ENCODE results near the gene ATP5F1B.

Gene ATP5F1B

DNA sequence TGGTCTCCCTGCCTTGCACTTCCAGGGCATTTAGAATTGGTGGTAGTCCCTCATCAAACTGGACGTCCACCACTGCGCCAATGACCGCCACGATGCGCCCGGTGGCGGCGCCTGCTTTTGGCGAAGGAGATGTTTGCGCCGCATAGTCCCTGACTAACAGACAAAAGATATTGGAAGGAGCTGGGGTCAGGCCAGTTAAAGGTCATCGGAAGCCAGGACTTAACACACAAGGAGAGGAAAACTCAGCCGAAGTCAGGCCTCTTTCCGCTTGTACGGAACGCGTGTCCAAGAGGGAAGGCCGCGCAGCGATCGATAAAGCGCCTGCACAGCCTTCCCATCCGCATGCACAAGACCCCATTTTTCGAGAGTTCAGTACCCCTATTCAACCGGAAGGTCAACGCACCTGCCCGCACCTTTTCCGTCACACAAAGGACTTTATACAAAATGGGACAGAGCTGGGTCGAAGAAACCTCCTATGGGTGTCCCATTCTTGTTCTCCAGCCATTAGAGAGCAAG, 525 bp downstream of the ATP5F1B start:
- DNase-seq (ENCODE audit: low read depth), result peak; percentile 14

DNA sequence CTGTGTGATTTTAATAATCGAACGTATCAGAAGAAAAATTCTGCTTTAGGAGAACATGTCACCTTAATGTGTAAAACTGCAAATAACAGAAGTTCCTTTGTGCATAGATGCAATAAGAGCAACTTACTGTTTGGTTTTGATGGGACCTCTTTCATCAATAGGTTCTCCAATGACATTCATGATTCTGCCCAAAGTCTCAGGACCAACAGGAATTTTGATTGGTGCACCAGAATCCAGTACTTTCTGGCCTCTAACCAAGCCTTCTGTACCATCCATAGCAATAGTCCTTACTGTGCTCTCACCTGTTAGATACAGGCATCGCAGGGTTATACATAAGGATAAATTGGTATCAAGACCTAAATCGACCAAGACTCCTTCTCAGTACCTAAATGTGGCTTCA, 1.1 kb downstream of the ATP5F1B start:
- peak; percentile 41 for DNase-seq (ENCODE audit: low read depth)

DNA sequence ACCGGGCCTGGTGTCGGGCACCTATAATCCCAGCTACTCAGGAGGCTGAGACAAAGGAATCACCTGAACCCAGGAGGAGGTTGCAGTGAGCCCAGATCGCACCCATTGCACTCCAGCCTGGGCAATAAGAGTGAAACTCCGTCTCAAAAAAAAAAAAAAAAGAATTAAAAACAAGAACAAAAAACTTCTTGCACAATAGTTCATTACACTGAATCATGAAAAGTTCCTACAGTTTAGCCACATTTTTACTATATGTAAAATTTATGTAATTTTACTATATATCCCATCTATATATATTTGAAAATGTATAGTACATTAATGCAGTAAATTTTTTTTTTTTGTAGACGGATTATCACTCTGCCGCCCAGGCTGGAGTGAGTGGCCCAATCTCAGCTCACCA, 4.6 kb downstream of the ATP5F1B start:
- no peak for DNase-seq (ENCODE audit: low read depth)

DNA sequence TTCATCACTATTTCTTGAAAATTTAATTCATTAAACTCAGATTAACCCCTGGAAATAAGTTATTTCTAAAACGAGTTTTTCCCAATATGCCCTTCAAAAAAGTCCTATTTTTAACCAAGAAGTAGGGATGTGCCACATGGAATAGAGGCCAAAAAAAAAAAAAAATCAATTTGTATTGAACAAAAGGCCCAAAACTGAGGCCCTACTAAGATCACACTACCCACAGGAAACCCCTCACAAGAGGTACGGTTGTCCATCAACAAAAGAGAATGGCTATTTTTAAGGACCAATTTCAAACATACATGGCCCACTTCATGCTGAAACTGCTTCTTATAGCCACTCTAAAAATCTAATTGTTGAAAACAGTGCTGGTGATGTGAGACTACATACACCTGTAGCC, 8.2 kb downstream of the ATP5F1B start:
- DNase-seq (ENCODE audit: low read depth), result no peak

DNA sequence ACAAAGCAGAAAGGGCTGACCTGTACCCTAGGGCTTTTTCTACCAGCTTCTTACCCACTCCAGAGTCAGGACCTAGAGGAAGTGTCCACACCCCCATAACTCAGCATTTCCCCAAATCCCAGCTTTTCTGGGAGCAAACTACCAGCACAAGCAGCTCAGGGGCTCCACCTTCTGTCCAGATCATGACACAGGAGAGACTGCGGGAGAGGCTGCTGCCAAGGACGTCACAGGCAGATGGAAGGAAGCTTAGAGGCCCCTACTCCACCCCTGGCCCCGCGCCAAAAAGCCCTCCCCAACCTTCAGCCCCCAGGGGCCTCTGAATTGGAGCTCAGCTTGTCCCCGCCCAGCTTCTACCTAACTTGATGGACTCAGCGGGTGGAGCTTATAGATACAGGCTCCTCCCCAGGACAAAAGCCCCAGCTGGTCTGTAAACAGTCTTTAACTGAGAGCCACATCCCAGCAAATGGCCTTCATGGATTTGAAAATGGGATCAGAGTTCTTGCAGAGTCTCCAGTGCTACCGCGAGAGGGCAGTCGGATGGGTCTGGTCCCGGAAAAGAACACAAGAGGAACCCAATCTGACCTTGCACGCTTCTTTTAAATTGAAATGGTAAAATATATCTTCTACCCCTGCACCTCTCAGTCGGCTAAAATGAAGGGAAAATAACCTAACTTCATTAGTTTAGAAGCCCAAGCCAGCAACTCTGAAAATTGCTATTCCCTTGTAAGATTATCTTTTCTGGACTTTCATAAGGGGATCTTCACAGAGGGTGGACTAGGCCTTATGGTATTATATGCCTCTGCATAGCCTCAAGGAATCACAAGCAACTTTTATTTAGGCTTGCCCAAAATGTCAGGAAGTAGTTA, 8.9 kb downstream of the ATP5F1B start:
- DNase-seq (ENCODE audit: low read depth), result peak; percentile 100

DNA sequence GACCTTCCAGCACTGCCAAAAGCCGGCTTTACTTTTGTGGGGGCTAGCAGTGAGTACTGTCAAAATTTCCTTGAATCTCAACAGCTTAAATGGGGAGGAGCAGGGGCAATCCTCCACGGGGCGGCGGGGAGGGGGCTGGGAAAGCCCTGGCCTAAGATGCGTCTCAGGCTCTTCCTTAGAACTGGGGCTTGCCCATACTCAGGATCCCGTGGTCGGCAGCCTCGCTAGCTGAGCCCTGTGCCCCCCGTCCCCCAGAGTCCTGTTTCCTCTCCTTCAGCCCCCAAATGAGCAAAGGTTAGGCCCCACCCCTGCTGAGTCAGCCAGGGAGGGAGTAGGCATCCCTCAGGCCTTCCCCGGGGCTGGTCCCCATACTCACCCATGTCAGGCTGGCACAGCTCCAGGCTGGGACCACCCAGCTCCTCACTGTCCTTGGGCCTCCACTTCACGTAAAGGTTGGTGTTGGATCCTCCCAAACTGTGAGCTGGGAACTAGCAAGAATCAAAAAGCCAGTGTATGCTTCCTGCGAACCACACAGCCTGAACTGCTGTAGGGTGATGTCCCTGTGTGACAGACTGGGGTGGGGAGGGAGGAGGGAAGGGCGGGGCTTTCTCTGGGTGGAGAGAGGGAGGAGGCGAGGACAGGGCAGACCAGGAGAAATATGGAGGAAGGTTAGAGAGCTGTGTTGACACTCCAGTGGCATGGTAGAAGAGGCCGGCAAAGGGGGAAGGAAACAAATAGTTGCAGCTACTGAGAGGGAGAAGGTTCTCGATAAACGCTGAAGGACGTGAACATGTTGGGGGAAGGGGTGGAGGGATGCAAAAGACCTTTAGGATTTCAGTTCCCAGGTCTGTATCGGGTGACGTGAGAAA, 9.7 kb downstream of the ATP5F1B start:
- DNase-seq (ENCODE audit: low read depth), result peak; percentile 91

DNA sequence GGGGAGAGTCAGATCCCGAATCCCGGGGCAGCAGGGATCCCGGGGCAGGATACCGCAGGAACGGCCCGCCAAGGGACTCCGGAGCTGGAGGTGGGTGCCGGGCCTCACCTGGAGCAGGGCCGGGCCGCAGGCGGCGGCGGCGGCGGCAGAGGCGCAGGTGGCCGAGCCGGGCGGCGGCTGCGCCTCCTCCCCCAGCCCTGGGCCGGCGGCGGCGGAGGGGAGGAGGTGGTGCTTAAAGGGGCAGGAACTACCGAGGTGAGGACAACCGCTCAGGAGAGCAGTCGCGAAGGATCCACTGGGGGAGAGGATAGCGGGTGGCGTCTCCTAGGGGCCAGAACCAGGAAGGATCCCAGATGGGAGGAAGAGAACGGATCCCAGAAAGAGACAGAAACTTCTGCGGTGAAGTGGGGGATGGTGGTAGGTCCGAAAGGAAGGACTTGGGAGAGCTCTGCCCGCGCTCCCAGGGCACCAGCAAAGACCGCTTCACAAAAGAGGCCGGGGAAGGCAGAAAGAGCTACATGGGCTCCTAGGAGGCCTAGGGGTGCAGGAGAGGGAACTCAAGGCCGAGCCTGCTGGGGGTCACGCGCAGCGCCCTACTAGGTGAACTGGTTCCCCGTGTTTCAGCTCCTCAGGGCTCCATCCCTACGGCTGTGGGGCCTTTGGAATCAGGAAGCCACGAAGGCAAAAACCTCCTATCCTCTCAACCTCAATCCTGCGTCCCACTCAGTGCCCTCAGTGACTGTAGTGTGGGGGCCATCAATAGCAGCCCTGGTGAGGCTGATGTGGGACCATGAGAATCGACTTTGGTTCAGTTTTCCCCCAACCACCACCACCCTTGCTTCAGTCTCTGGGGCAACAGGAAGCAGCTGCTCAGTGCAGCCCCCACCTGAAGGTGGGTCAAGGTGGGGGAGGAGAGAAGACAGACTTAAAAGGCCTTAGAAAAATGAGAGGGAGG, 10.7 kb downstream of the ATP5F1B start:
- peak; percentile 83 for DNase-seq (ENCODE audit: low read depth)

DNA sequence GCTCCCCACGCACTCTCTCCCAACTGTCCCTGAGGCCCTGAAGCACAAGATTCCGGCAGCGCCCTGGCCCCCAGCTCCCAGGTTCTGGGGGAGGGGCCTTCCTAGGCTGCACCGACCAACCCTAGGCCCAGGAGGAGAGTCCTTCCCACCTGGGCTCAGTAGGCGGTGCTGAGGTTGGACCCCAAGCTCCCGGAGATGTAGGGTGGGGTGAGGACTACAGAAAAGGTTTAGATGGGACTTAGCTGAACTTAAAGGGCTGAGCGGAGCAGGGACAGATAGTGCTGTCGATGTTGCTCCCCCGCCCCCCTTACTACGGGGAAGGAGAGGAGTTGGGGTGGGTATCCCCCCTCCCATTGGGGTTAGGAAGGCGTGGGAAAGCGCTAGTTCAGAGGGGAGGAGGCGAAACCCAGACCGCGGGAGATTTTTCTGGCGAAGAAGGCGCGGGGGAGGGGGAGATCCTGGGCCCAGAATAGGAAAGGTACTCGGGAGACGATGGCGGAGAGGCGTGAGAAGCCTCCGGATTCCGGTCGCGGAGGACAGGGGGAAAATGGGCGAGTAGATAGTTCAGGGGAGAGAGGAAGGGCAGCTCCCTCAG, 11.4 kb downstream of the ATP5F1B start:
- peak; percentile 21 for DNase-seq (ENCODE audit: low read depth)

DNA sequence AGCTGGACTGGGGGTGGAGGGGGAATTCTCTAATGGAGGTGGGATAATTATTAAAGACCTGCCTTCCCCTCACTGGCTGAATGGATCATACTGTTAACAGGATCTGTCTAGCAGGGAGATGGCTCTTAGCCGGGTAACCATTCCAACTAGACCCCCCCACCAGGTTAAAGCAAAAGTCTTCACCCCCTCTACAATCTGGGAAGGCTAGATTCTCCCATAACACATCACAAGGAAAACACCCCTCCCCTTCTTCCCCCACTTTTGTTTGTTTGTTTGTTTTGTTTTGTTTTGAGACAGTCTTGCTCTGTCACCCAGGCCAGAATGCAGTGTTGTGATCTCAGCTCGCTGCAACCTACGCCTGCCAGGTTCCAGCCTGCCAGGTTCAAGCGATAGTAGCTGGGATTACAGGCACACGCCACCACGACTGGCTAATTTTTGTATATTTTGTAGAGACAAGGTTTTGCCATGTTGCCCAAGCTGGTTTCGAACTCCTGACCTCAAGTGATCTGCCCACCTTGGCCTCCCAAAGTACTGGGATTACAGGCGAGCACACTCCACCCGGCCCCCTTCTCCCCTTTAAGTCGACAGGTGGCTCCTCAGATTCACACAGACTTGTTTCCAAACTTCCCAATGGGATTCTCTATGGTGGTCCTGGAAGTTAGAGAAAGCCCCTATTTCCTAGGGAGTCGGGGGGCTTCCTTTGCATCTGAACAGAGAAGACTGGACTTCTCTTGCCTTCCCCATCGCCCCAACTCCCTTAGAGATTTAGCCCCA, 12.1 kb downstream of the ATP5F1B start:
- no peak for DNase-seq (ENCODE audit: low read depth)

DNA sequence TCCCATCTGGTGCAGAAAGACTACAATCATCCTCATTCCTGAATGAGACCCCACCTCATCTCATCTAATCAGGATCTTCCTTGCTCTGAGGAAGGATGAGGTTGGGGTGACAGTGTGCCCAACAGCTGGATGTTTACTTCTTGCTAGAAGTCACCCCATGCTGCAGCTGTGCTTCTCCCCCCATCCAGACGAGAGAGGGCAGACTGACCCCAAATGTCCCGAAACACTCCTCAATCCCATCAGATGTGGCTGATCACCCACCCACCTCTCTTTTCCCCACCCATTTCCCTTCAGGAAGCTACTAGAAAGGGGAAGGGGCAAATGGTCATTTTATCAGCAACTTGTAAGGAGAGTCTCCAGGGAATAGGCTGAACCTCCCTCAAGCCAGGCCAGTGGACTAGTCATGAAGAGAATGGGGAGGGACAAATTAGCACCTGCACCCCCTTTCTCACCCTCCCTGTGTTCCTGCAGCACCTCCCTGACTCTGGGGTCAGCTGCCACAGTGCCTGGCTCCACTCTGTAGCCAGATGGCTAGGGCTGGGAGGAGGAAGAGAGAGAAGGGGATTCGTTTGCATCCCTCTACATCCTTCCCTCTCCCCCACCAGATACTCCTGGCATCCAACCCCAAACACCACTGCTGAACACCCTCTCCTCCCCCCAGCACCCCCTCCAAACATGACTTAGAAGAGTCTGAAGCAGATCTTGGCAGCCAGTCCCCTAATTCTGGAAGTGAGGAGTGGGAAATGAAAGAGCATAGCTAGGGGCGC, 12.9 kb downstream of the ATP5F1B start:
- no peak for DNase-seq (ENCODE audit: low read depth)

DNA sequence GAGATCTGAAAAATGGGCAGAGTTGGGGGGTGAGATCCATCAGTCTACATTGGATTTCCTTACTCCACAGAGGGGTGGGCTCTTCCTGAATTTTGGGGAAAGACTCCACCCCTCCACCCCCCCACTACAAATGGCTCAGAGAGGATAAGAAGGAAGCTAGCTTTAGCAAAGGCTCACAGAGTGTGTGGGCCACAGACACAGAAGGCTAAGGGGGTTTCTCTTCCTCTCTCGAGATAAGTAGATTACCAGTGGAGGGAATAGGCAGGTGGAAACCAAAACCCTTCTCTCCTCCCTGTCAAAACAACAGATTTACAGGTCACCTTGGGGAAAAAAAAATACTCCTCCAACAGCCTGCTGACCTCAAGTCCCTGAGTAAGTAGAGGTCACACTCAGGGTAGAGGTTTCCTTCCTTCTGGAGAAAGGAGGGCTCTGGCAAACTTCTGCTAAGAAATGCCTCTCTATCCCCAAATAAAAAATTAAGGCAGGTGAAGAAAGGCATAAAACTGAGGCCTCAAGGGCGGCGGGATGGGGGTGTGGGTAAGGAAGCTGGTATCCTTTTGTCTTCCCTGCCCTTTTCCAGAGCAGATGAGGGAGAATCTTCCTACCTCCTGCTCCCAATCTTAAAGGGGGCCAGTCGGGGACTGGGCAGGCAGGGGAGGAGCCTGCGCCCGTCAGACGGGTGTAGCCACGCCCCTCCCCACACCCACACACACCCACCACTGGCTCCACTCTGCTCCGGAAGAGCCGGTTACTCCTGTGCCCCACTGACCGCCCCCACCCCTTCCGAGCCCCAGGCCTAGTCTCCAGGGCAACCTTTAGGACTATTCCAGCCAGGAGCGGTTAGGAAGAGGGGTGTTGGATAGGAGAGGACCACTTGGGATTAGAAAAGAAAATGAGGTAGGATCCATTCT, 13.7 kb downstream of the ATP5F1B start:
- peak; percentile 36 for DNase-seq (ENCODE audit: low read depth)

DNA sequence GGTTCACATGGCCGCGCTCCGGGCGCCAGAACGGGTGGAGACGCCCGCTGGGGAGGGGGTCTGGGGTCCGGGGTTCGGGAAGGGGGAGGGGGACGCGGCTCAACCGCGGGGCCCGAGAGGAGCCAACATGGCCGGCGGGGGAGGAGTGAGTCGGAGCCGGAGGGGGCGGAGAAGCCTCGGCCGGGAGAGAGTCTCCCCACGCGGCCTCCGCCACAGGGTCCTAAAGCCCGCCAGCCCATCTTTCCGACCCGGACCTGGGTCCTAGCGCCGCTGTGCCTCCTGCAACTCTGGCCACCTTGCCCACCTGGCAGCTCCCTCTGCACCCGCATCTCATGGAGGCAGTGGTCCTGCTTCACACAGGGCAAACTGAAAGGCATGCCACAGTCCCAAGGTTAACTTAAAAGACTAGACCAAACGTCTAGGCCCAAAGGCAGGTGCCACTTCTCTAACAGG, 15.6 kb downstream of the ATP5F1B start, which contains the start of gene BAZ2A:
Gene BAZ2A, minus strand, starts transcription at position 147 of the 453 bp plus-strand sequence. CDS start 12,796 bp downstream, outside the sequence.
- peak; percentile 85 for DNase-seq (ENCODE audit: low read depth)

DNA sequence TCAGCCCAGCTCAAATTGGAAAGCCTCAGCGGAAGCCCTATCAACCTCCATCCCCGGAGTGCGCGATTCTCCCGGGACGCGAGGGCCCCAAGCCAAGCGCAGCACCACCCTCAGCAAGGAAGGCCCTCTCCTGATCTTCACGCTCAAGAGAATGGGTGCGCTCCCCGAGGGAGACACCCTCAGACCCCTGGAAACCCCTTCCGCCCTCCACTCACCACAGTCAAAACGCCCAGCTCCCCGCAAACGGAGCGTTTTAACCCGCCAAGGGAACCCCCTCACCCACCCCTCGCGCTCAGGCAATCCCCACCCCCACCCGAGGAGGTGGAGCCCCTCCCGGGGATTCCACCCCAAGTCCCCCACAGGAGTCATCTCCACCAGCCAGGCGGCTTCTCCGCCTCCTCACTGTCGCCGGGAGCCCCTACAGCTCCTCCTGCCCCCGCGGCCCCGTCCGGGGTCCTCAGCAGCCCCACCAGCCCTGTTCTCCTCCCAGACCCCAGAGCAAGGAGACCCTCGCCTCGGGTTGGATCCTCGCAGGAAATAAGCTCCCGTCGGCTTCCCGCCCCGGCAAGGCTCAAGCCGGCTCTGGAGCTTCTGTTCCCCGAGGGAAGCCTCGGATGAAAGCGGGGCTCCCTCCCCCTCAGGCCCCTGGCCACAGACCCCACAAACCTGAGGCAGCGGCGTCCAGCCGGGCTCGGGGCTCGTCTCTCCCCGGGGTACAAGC, 16.2 kb downstream of the ATP5F1B start:
- DNase-seq (ENCODE audit: low read depth), result peak; percentile 27

DNA sequence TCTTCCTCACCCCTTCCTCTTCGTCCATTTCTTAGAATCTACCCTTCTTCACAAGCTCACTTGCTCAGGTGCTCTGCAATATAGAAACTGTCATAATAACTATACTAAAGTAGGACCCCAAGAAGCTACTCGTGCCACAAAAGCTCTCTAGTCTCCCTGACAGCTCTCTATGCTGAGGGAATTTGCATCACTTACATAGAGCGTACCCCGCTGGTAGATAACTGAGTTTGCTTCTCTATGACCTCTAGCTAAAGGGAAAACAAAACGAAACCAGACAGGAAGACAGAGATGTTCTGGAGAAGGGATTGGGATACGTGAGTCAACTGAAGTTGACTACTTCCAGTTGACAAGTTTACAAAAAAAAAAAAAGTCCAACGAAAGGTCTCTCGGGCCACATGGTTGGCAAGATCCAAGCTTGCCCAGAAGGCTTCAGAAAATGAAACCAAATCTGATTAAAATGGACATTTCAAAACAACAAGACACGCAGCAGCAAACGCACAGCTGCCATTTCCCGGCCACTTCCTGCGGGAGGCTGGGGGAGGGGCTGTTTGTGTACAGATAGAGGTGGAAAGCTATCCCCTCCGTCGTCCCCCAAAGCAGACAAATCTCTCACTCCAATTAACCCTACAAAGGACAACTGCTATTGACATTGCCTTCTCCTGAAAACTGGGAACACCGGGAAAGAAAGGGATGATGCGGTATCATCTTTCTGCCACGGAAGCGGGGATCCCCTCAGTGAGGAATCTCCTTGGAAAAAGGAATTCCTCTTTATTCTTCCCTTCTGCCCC, 16.9 kb downstream of the ATP5F1B start:
- DNase-seq (ENCODE audit: low read depth), result peak; percentile 77

DNA sequence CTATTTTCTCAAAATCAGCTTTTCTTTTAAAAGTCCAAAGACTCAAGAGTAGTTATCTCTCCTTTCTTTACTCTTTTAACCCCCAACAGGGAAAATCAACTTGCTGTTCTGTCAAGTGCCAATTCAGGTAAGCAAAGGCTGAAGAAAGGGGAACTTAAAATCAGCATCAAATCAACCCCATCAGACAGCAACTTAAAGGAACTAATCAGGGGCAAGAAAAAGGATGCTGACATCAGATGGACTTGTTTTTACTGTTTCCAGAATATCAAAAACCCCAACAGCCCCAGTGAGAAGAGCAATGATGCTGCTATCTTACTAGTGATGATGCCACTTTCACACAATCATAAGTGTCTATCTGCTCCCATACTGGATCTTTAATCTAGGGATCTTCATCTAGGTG, 19.1 kb downstream of the ATP5F1B start:
- DNase-seq (ENCODE audit: low read depth), result no peak

DNA sequence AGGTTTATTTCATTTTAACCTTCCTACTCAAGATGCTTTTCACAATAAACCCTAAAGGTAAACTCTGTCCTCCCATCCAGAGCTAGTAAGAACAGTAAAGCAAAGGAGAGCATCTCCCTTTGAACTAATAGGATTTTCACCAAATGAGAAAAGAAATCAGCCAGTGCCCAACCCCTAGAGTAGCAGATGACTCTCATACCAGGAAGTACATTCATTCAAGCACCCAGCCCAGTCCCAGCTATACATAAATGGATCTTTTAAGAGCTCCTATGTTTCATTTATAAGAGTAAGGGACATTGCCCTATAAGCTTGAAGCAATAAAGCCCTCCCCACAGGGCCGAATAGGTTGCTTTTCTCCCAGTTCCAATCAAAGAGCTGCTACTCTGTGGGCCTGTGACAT, 23.2 kb downstream of the ATP5F1B start:
- DNase-seq (ENCODE audit: low read depth), result peak; percentile 12

DNA sequence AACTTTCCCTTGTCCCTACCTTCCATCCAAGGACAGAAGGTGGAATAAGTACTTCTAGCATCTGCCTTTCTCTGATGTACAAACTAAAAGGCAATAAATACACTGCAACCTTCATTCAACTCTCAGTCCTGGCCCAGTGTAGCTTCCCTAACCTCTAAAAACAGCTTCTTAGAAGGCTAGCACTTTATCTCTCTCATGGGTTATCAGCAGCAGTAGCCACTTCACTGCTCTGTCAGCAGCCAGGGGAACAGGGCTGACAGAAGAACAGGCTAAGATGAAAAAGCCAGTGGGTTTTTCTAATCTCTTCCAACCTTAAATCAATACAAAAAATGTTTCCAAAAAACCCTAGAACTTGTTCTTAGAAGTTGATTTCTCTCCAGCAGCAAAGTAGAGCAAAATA, 28.9 kb downstream of the ATP5F1B start:
- DNase-seq (ENCODE audit: low read depth), result no peak
